H9 (cell line): ENCODE measurements around the gene TSPAN33. TPM values are rescaled to one million over a fixed set of nuclear protein-coding genes. Genes with fewer than 3 reads are reported as not detected.
A peak's percentile ranks its signal among the peaks of the same experiment; 100 is the strongest.

Experiments used
- DNase-seq: peaks from one replicate; pipeline ENCODE4 v3.0.0-alpha.2; 2017
- H2AFZ ChIP-seq: one replicate; pipeline ENCODE4 v1.6.1; 2013; ENCODE audit warnings: mild to moderate bottlenecking, low read length, control low read depth, moderate library complexity
- H2AK5ac ChIP-seq: 2 replicates; pipeline ENCODE4 v1.6.1; 2013; ENCODE audit warnings: low read length, control low read depth, mixed read lengths; ENCODE audit not compliant: insufficient read length
- H2BK120ac ChIP-seq: one replicate; pipeline ENCODE4 v1.6.1; 2013; ENCODE audit warnings: low read depth, mild to moderate bottlenecking, low read length, control low read depth, inconsistent platforms; ENCODE audit not compliant: poor library complexity, severe bottlenecking
- H2BK12ac ChIP-seq: 2 replicates; pipeline ENCODE4 v1.6.1; 2013; ENCODE audit warnings: low read length, control low read depth, mixed read lengths, low read depth; ENCODE audit not compliant: insufficient read length
- H2BK15ac ChIP-seq: 2 replicates; pipeline ENCODE4 v1.6.1; 2013; ENCODE audit warnings: low read depth, low read length, control low read depth
- H2BK20ac ChIP-seq: one replicate; pipeline ENCODE4 v1.6.1; 2013; ENCODE audit warnings: low read depth, mild to moderate bottlenecking, low read length, control low read depth, inconsistent platforms; ENCODE audit not compliant: poor library complexity, severe bottlenecking
- H2BK5ac ChIP-seq: 2 replicates; pipeline ENCODE4 v1.6.1; 2013; ENCODE audit warnings: low read length, control low read depth, mixed read lengths; ENCODE audit not compliant: insufficient read length
- H3K14ac ChIP-seq: 2 replicates; pipeline ENCODE4 v1.6.1; 2013; ENCODE audit warnings: low read length, control low read depth; ENCODE audit not compliant: insufficient read depth
- H3K18ac ChIP-seq: 2 replicates; pipeline ENCODE4 v1.6.1; 2013; ENCODE audit warnings: low read depth, mild to moderate bottlenecking, mixed read lengths, low read length, control low read depth; ENCODE audit not compliant: insufficient read length
- H3K23ac ChIP-seq: 2 replicates; pipeline ENCODE4 v1.6.1; 2013; ENCODE audit warnings: low read length, control low read depth, mixed read lengths, low read depth; ENCODE audit not compliant: insufficient read length
- H3K23me2 ChIP-seq: 2 replicates; pipeline ENCODE4 v1.6.1; 2013; ENCODE audit warnings: low read depth, mild to moderate bottlenecking, mixed read lengths, low read length, control low read depth; ENCODE audit not compliant: insufficient read length, poor library complexity, severe bottlenecking
- H3K27ac ChIP-seq: 2 replicates; pipeline ENCODE4 v1.5.1; 2013; ENCODE audit warnings: low read length, control low read depth, mixed read lengths, low read depth; ENCODE audit not compliant: insufficient read length
- H3K27me3 ChIP-seq: 2 replicates; pipeline ENCODE4 v1.6.1; 2013; ENCODE audit warnings: low read length, control low read depth, inconsistent platforms; ENCODE audit not compliant: insufficient read depth
- H3K4ac ChIP-seq: 2 replicates; pipeline ENCODE4 v1.6.1; 2013; ENCODE audit warnings: low read depth, mild to moderate bottlenecking, control low read depth, inconsistent platforms, low read length, moderate library complexity
- H3K4me1 ChIP-seq: 2 replicates; pipeline ENCODE4 v1.6.1; 2013; ENCODE audit warnings: low read length, control low read depth, inconsistent platforms; ENCODE audit not compliant: insufficient read depth
- H3K4me2 ChIP-seq: 2 replicates; pipeline ENCODE4 v1.6.1; 2013; ENCODE audit warnings: low read length, control low read depth, mixed read lengths; ENCODE audit not compliant: insufficient read length, insufficient read depth
- H3K56ac ChIP-seq: 2 replicates; pipeline ENCODE4 v1.6.1; 2013; ENCODE audit warnings: low read depth, mild to moderate bottlenecking, mixed read lengths, low read length, control low read depth; ENCODE audit not compliant: insufficient read length
- H3K79me1 ChIP-seq: 2 replicates; pipeline ENCODE4 v1.6.1; 2013; ENCODE audit warnings: low read depth, mild to moderate bottlenecking, moderate library complexity, low read length, control low read depth, inconsistent platforms; ENCODE audit not compliant: insufficient read depth, poor library complexity, severe bottlenecking
- H3K79me2 ChIP-seq: 2 replicates; pipeline ENCODE4 v1.6.1; 2013; ENCODE audit warnings: low read length, control low read depth, inconsistent platforms; ENCODE audit not compliant: insufficient read depth
- H3K9ac ChIP-seq: 2 replicates; pipeline ENCODE4 v1.6.1; 2013; ENCODE audit warnings: low read length, control low read depth, mixed read lengths; ENCODE audit not compliant: insufficient read length; ENCODE audit errors: extremely low read depth
- H3K9me3 ChIP-seq: one replicate; pipeline ENCODE4 v1.6.1; 2013; ENCODE audit warnings: low read depth, low read length, inconsistent platforms; ENCODE audit not compliant: control insufficient read depth
- H3T11ph ChIP-seq: one replicate; pipeline ENCODE4 v1.6.1; 2013; ENCODE audit warnings: mild to moderate bottlenecking, low read length, control low read depth, inconsistent platforms
- H4K20me1 ChIP-seq: one replicate; pipeline ENCODE4 v1.6.1; 2013; ENCODE audit not compliant: control insufficient read depth, insufficient read length, insufficient read depth
- H4K5ac ChIP-seq: 2 replicates; pipeline ENCODE4 v1.6.1; 2013; ENCODE audit warnings: low read depth, mild to moderate bottlenecking, mixed read lengths, low read length, control low read depth; ENCODE audit not compliant: insufficient read length
- H4K8ac ChIP-seq: replicated peaks from 2 replicates; pipeline ENCODE4 v1.6.1; 2013; ENCODE audit warnings: low read length, control low read depth, mixed read lengths, low read depth; ENCODE audit not compliant: insufficient read length
- H4K91ac ChIP-seq: 2 replicates; pipeline ENCODE4 v1.6.1; 2013; ENCODE audit warnings: low read depth, mild to moderate bottlenecking, moderate library complexity, mixed read lengths, low read length, control low read depth; ENCODE audit not compliant: insufficient read length
- H3K27ac Mint-ChIP-seq, 3 experiments: 2 replicates in 2 of 3; 3 replicates in 1 of 3; pipeline ENCODE4 v1.8.0; 2020 to 2021; ENCODE audit warnings: mixed read lengths in 3 of 3, mild to moderate bottlenecking in 1 of 3, moderate library complexity in 1 of 3
- H3K27me3 Mint-ChIP-seq: 2 replicates; pipeline ENCODE4 v1.8.0; 2021; ENCODE audit warnings: low read depth, mild to moderate bottlenecking, moderate library complexity, mixed read lengths
- H3K36me3 Mint-ChIP-seq, 3 experiments: 2 replicates in 2 of 3; 3 replicates in 1 of 3; pipeline ENCODE4 v1.8.0; 2020 to 2021; ENCODE audit warnings: low read depth in 3 of 3, mixed read lengths in 3 of 3; ENCODE audit not compliant: insufficient read depth in 1 of 3
- H3K4me1 Mint-ChIP-seq, 2 experiments: 2 replicates each; pipeline ENCODE4 v1.8.0; 2020; ENCODE audit warnings: mixed read lengths in 2 of 2
- H3K4me3 Mint-ChIP-seq, 2 experiments: 2 replicates in 1 of 2; 3 replicates in 1 of 2; pipeline ENCODE4 v1.8.0; 2020 to 2021; ENCODE audit warnings: mild to moderate bottlenecking in 2 of 2, mixed read lengths in 2 of 2, moderate library complexity in 1 of 2
- H3K9me3 Mint-ChIP-seq, 2 experiments: 2 replicates in 1 of 2; 3 replicates in 1 of 2; pipeline ENCODE4 v1.8.0; 2020; ENCODE audit warnings: mild to moderate bottlenecking in 2 of 2, mixed read lengths in 2 of 2, moderate library complexity in 1 of 2
- CTCF ChIP-seq: fragments of 200-600 bp; sonication (generic); conservative IDR thresholded peaks from 3 replicates; pipeline ENCODE4 v1.8.0; 2021; ENCODE audit warnings: antibody characterized with exemption, mild to moderate bottlenecking
- WGBS: extraction: QIAGEN DNeasy Blood & Tissue Kit; methylation state at CpG from one replicate; pipeline ENCODE4 v1.1.7; 2013; ENCODE audit warnings: missing lambda C conversion rate, low lambda C conversion rate, mixed read lengths; ENCODE audit not compliant: insufficient read length; ENCODE audit errors: extremely low coverage; 5-methylcytosine and 5-hydroxymethylcytosine counted together
- total RNA-seq: library from RNA; stranded (reverse); gene quantifications from 2 replicates; pipeline ENCODE4 v1.2.1, GENCODE V29; 2021

TSPAN33 gene
- total RNA-seq, 1 experiment from 2014 or later = 34.7 TPM

- H3K27ac ChIP-seq = no peak within 1 kb of the TSS
- H3K27ac Mint-ChIP-seq = peak within 1 kb of the TSS; percentile 85 to 90 (median 88); a peak in 6 of 7 replicates
- H4K20me1 ChIP-seq = no peaks in the 10 kb centered on the region
Measured at GRCh38 chr7:129188372-129188891, 43.9 kb downstream of the TSPAN33 start, which contains the start of gene SMO. Gene SMO (plus strand): TSS chr7:129188633. CDS start chr7:129189152, 519 bp downstream.

More at GRCh38 chr7:129188372-129188891, 43.9 kb downstream of the TSPAN33 start, which contains the start of gene SMO:
- H3K9ac ChIP-seq = peak within 1 kb of the TSS; percentile 84
- H4K8ac ChIP-seq = no peak within 1 kb of the TSS
- no peaks in the 10 kb centered on the region for H3K9me3 ChIP-seq
- no peak within 1 kb of the TSS for H3K56ac ChIP-seq
- Mint-ChIP-seq H3K27me3 (peaks cover 23% of the 10 kb centered on the region), H3K36me3 (peaks cover 8 to 17% (median 13%) of the 10 kb centered on the region in 3 experiments; a peak in 6 of 7 replicates), H3K9me3 (no peaks in the 10 kb centered on the region), H3K4me3 (peak within 1 kb of the TSS; percentile 94 to 96), H3K4me1 (peaks cover 34 to 39% of the 10 kb centered on the region in 2 experiments)
- no peak within 1 kb of the TSS for H2BK5ac ChIP-seq
- TF ChIP-seq CTCF = no peak
- H2AK5ac ChIP-seq = no peak within 1 kb of the TSS
- no peak within 1 kb of the TSS for H4K91ac ChIP-seq
- H3K79me1 ChIP-seq = peaks cover 9% of the 10 kb centered on the region
- H3K18ac ChIP-seq = peak within 1 kb of the TSS; percentile 92
- H2BK20ac ChIP-seq = no peak within 1 kb of the TSS
- H4K5ac ChIP-seq = no peak within 1 kb of the TSS
- H3K23ac ChIP-seq = no peak within 1 kb of the TSS
- H3T11ph ChIP-seq = no peak within 1 kb of the TSS
- H3K79me2 ChIP-seq = peaks cover 23% of the 10 kb centered on the region; the same call in 1 of the 2 replicates
- no peak within 1 kb of the TSS for H2BK15ac ChIP-seq
- WGBS = no CpG with 5 or more reads among the region's 48 CpGs
- H2BK120ac ChIP-seq = no peak within 1 kb of the TSS
- peak within 1 kb of the TSS; percentile 96 for H3K4me2 ChIP-seq
- peak within 1 kb of the TSS; percentile 25; the same call in 1 of the 2 replicates for H3K4ac ChIP-seq
- peak within 1 kb of the TSS; percentile 96 for H3K14ac ChIP-seq
- peaks cover 10% of the 10 kb centered on the region for H3K23me2 ChIP-seq
- DNase-seq = peak; percentile 84
- H2AFZ ChIP-seq = no peak within 1 kb of the TSS
- H3K27me3 ChIP-seq = peaks cover 3% of the 10 kb centered on the region; the same call in 1 of the 2 replicates
- H3K4me1 ChIP-seq = no peaks in the 10 kb centered on the region; the same call in none of the 2 replicates
- H2BK12ac ChIP-seq = no peak within 1 kb of the TSS
